GM12878 (cell line): Measurements from ENCODE around the gene PSMC3. TPM values are rescaled to one million over a fixed set of nuclear protein-coding genes. Genes with fewer than 3 reads are reported as not detected.

ENCODE experiments used
- ATAC-seq: fragments of 200-7000 bp; cut with Tn5 transposase; 3 replicates; pipeline ENCODE4 v1.9.1; 2020; ENCODE audit warnings: mild to moderate bottlenecking, moderate library complexity
- BruUV-seq: library from RNA; stranded (reverse); fragments of 400-500 nt; replicated peaks from 2 replicates; lab custom pipeline; 2021; lab: Mats Ljungman, UMichigan
- CTCF ChIA-PET: fragments of 300-600 bp; sonication (Branson Sonifier 250); formaldehyde crosslinking; extraction: SDS; loops from one replicate; lab custom pipeline; 2021; ENCODE audit warnings: inconsistent platforms; lab: Yijun Ruan, JAX
- POLR2A ChIA-PET: fragments of 350-600 bp; formaldehyde crosslinking; extraction: SDS; loops from one replicate; lab custom pipeline; 2021; ENCODE audit warnings: inconsistent platforms; lab: Charles Lee
- RAD21 ChIA-PET: fragments of 300-600 bp; sonication (Branson Sonifier 250); formaldehyde crosslinking; loops from one replicate; lab custom pipeline; 2023; ENCODE audit warnings: antibody characterized with exemption; ENCODE audit not compliant: unreplicated experiment; lab: Charles Lee
- SMC1A ChIA-PET: fragments of 300-600 bp; sonication (Branson Sonifier 250); formaldehyde crosslinking; loops from one replicate; lab custom pipeline; 2023; ENCODE audit not compliant: unreplicated experiment, uncharacterized antibody; lab: Charles Lee
- DNase-seq: peaks from one replicate; pipeline ENCODE4 v3.0.0-alpha.2; 2011; ENCODE audit warnings: low read depth, low spot score
- FAIRE-seq: peaks from 3 replicates; lab custom pipeline; 2011; peaks lifted over from hg19 to GRCh38; lab: Jason Lieb, UNC
- H2AFZ ChIP-seq: 2 replicates; pipeline ENCODE4 v1.6.0; 2011; ENCODE audit warnings: low read depth, low read length, control low read depth; ENCODE audit not compliant: control insufficient read depth
- H3K27ac ChIP-seq: 2 replicates; pipeline ENCODE4 v1.5.1; 2011; ENCODE audit warnings: control low read depth; ENCODE audit not compliant: control insufficient read depth, insufficient read depth
- H3K27me3 ChIP-seq, 2 experiments: replicated peaks in 1 of 2; 2 replicates each; pipeline versions ENCODE4 v1.6.0 to v1.6.1; 2011; ENCODE audit warnings: low read length in 1 of 2; ENCODE audit not compliant: control insufficient read depth in 2 of 2, insufficient read depth in 2 of 2
- H3K36me3 ChIP-seq, 2 experiments: 2 replicates each; pipeline ENCODE4 v1.5.1; 2011; ENCODE audit warnings: low read length in 1 of 2; ENCODE audit not compliant: control insufficient read depth in 2 of 2, insufficient read depth in 2 of 2
- H3K4me1 ChIP-seq: 2 replicates; pipeline ENCODE4 v1.6.1; 2011; ENCODE audit warnings: mild to moderate bottlenecking, low read length, moderate library complexity, mixed read lengths; ENCODE audit not compliant: control insufficient read depth, insufficient read depth
- H3K4me2 ChIP-seq: 2 replicates; pipeline ENCODE4 v1.6.0; 2011; ENCODE audit warnings: control low read depth; ENCODE audit not compliant: control insufficient read depth, insufficient read depth
- H3K4me3 ChIP-seq: fragments of 200-600 bp; sonication (generic); 2 replicates; pipeline ENCODE4 v1.5.1; 2016
- H3K79me2 ChIP-seq: 2 replicates; pipeline ENCODE4 v1.6.0; 2011; ENCODE audit warnings: low read length; ENCODE audit not compliant: control insufficient read depth, insufficient read depth
- H3K9ac ChIP-seq: 2 replicates; pipeline ENCODE4 v1.8.0; 2011; ENCODE audit warnings: low read length, control low read depth, mixed read lengths; ENCODE audit not compliant: control insufficient read depth, insufficient read depth
- H3K9me3 ChIP-seq: replicated peaks from 3 replicates; pipeline ENCODE4 v1.5.1; 2011; ENCODE audit warnings: mild to moderate bottlenecking, low read length; ENCODE audit not compliant: control insufficient read depth, insufficient read depth
- H4K20me1 ChIP-seq: 2 replicates; pipeline ENCODE4 v1.6.0; 2011; ENCODE audit not compliant: control insufficient read depth, insufficient read depth
- CTCF ChIP-seq, 3 experiments: IDR thresholded peaks in 2 of 3; conservative IDR thresholded peaks in 1 of 3; 2 replicates each; pipeline ENCODE4 v1.5.1; 2011; ENCODE audit warnings: low read depth in 3 of 3, low read length in 3 of 3, mild to moderate bottlenecking in 3 of 3, control low read depth in 2 of 3, moderate library complexity in 2 of 3, inconsistent platforms in 1 of 3, mixed read lengths in 1 of 3; ENCODE audit not compliant: control insufficient read depth in 2 of 3, insufficient read depth in 1 of 3; ENCODE audit errors: extremely low read depth in 1 of 3
- IKZF1 ChIP-seq: fragments of 450-650 bp; conservative IDR thresholded peaks from 2 replicates; pipeline ENCODE4 v1.6.1; 2017; ENCODE audit warnings: antibody characterized with exemption, mild to moderate bottlenecking
- IRF4 ChIP-seq: IDR thresholded peaks from 2 replicates; pipeline ENCODE4 v1.6.1; 2011; ENCODE audit warnings: low read depth, low read length
- POLR2A ChIP-seq: IDR thresholded peaks from 2 replicates; pipeline ENCODE4 v1.6.1; 2011; ENCODE audit warnings: low read depth, mild to moderate bottlenecking, low read length
- RAD21 ChIP-seq: IDR thresholded peaks from 2 replicates; pipeline ENCODE4 v1.6.1; 2011; ENCODE audit warnings: mild to moderate bottlenecking, low read depth, low read length, moderate library complexity; ENCODE audit not compliant: insufficient read depth
- RCOR1 ChIP-seq: conservative IDR thresholded peaks from 2 replicates; pipeline ENCODE4 v1.6.1; 2012; ENCODE audit warnings: low read depth, low read length, improper control_type of control experiment
- SMC3 ChIP-seq: IDR thresholded peaks from 2 replicates; pipeline ENCODE4 v1.6.1; 2011; ENCODE audit warnings: low read length, improper control_type of control experiment, borderline replicate concordance
- TCF12 ChIP-seq: IDR thresholded peaks from 2 replicates; pipeline ENCODE4 v1.6.1; 2011; ENCODE audit warnings: low read depth, mild to moderate bottlenecking, low read length
- TCF3 ChIP-seq: IDR thresholded peaks from 2 replicates; pipeline ENCODE4 v1.6.1; 2012; ENCODE audit warnings: low read depth, mild to moderate bottlenecking, low read length, borderline replicate concordance; ENCODE audit not compliant: insufficient read depth
- YY1 ChIP-seq: IDR thresholded peaks from 2 replicates; pipeline ENCODE4 v1.6.1; 2011; ENCODE audit warnings: low read depth, mild to moderate bottlenecking, low read length
- ZBED1 ChIP-seq: IDR thresholded peaks from 2 replicates; pipeline ENCODE4 v1.6.1; 2016; ENCODE audit warnings: borderline replicate concordance
- ZBTB40 ChIP-seq: fragments of 450-650 bp; IDR thresholded peaks from 2 replicates; pipeline ENCODE4 v1.6.1; 2016; ENCODE audit warnings: mild to moderate bottlenecking, moderate library complexity, borderline replicate concordance
- WGBS: methylation state at CpG from one replicate; pipeline ENCODE4 v1.1.6; 2016; ENCODE audit warnings: low lambda C conversion rate; ENCODE audit not compliant: insufficient replicate concordance, insufficient coverage; ENCODE audit errors: missing lambda C conversion rate; 5-methylcytosine and 5-hydroxymethylcytosine counted together
- in situ Hi-C: fragments of 300-500 bp; cut with MboI; formaldehyde crosslinking; loops from 9 replicates; pipeline ENCODE4 v1.14.3; 2018; ENCODE audit warnings: mixed read lengths
- intact Hi-C: fragments of 100-400 bp; cut with micrococcal nuclease; formaldehyde crosslinking; loops from one replicate; pipeline ENCODE4 v1.14.2; 2022; ENCODE audit not compliant: unreplicated experiment
- polyA plus RNA-seq, 11 experiments: library from polyadenylated mRNA; depleted of rRNA in 4 of 11; unstranded in 6 of 11; stranded (reverse) in 5 of 11; fragments of >200 nt; fragmentation: Nextera tagmentation in 4 of 11; fragmentation: Illumina TruSeq in 1 of 11; extraction: Ambion mirVana in 4 of 11; extraction: Trizol in 1 of 11; gene quantifications; 1 replicate in 1 of 11; 2 replicates in 10 of 11; pipeline versions ENCODE4 v1.2.1 to v1.2.3, GENCODE V29; 2011 to 2016; ENCODE audit warnings: inconsistent platforms in 2 of 11, missing spikeins in 2 of 11, low read depth in 1 of 11
- total RNA-seq, 4 experiments: library from RNA; depleted of rRNA in 3 of 4; stranded (reverse); fragments of >200 nt in 3 of 4; fragmentation: Illumina TruSeq in 1 of 4; extraction: Trizol in 1 of 4; gene quantifications; 2 replicates each; pipeline versions ENCODE4 v1.2.1 to v1.2.3, GENCODE V29; 2013 to 2021

PSMC3 gene
- total and polyA plus RNA-seq, 10 of the 15 experiments (the other 5 are each of a cell fraction or from before 2014, with no cell fraction given) = 39.5 to 289 (median 155) TPM

GRCh38 chr11:47411884-47412746 lies 14.1 kb downstream of the PSMC3 start:
- 52% methylated on average over 12 of the region's 12 CpGs for WGBS
- TF ChIP-seq RCOR1 (no peak), YY1 (peak; percentile 78), TCF3 (peak; percentile 70; the same call in 1 of the 2 replicates), SMC3 (peak; percentile 75), IKZF1 (peak; percentile 38; the same call in 1 of the 2 replicates), CTCF (IDR thresholded peaks at IDR 0.05 in 2 of 3, conservative IDR thresholded peaks at IDR 0.05 in 1 of 3; ENCODE audit: control insufficient read depth in 2 of 3, extremely low read depth in 1 of 3, insufficient read depth in 1 of 3, low read depth in 3 of 3, low read length in 3 of 3) (peak; percentile 85 to 98 (median 88)), ZBED1 (no peak), TCF12 (peak; percentile 71), POLR2A (0 out of 2 replicates have a peak, but pooled peaks have one; percentile 11), ZBTB40 (no peak), IRF4 (no peak), RAD21 (peak; percentile 73)
- CTCF ChIA-PET = interaction anchor here (0.6 to 7.4 kb wide), 35 partner anchors 9 to 465 kb away, joined by 3 to 161 read pairs (median 4); partner anchors contain the start of genes ACP2, ARFGAP2, DDB2 and MADD
- no peak overlapping the region for H3K4me2 ChIP-seq
- H4K20me1 ChIP-seq = no peaks in the 10 kb centered on the region
- ATAC-seq = peak; percentile 49
- no peak overlapping the region for H3K27ac ChIP-seq
- H3K4me3 ChIP-seq = no peak overlapping the region
- H3K79me2 ChIP-seq = peaks cover under 1% of the 10 kb centered on the region
- H3K36me3 ChIP-seq = no peaks in the 10 kb centered on the region; a peak in 1 of 4 replicates
- in situ Hi-C loops = no loop called here
- H3K9me3 ChIP-seq = no peaks in the 10 kb centered on the region
- POLR2A ChIA-PET = interaction anchor here (0.6 to 1.0 kb wide), 4 partner anchors 53 to 163 kb away, joined by 3 to 5 read pairs (median 4); no protein-coding TSS in a partner anchor
- H3K9ac ChIP-seq = no peak overlapping the region
- intact Hi-C loops = no loop called here
- RAD21 ChIA-PET = interaction anchor here (0.6 to 3.8 kb wide), 15 partner anchors 12 to 197 kb away, joined by 3 to 24 read pairs (median 4); partner anchors contain the start of genes ACP2, DDB2, NR1H3 and PSMC3
- no peaks in the 10 kb centered on the region for H3K27me3 ChIP-seq
- H3K4me1 ChIP-seq = peaks cover 11% of the 10 kb centered on the region
- SMC1A ChIA-PET = interaction anchor here (0.7 to 3.4 kb wide), 16 partner anchors 11 to 233 kb away, joined by 3 to 35 read pairs (median 4); partner anchors contain the start of genes DDB2 and NR1H3
- no peak overlapping the region for H2AFZ ChIP-seq
- no TSS peak for BruUV-seq
- DNase-seq = no peak
- peak; percentile 47 for FAIRE-seq
